Thymus (tissue), 11 donors: ENCODE results near the gene SCN10A. TPM values are rescaled to one million over a fixed set of nuclear protein-coding genes. Genes with fewer than 3 reads are reported as not detected.

Experiments used
- DNase-seq, 9 donors: peaks; one replicate each; pipeline ENCODE4 v3.0.0-alpha.2; 2013; ENCODE audit warnings: low spot score in 9 of 9, low read depth in 6 of 9, missing footprints in 1 of 9
- H3K27ac ChIP-seq, 2 donors: one replicate each; pipeline ENCODE4 v1.5.1; 2013; ENCODE audit warnings: control low read depth in 1 of 2, low read depth in 1 of 2, low read length in 1 of 2, mild to moderate bottlenecking in 1 of 2, moderate library complexity in 1 of 2
- H3K27me3 ChIP-seq, 2 donors: one replicate each; pipeline ENCODE4 v1.5.1; 2013; ENCODE audit warnings: low read length in 1 of 2; ENCODE audit not compliant: control insufficient read depth in 2 of 2, insufficient read depth in 1 of 2
- H3K36me3 ChIP-seq, 2 donors: one replicate each; pipeline ENCODE4 v1.5.1; 2013; ENCODE audit warnings: low read length in 1 of 2, mild to moderate bottlenecking in 1 of 2, moderate library complexity in 1 of 2; ENCODE audit not compliant: control insufficient read depth in 2 of 2, insufficient read depth in 2 of 2
- H3K4me1 ChIP-seq, 2 donors: one replicate each; pipeline ENCODE4 v1.5.1; 2013; ENCODE audit warnings: low read length in 2 of 2; ENCODE audit not compliant: control insufficient read depth in 2 of 2, insufficient read depth in 2 of 2
- H3K4me3 ChIP-seq, 2 donors: one replicate each; pipeline ENCODE4 v1.5.1; 2013; ENCODE audit warnings: low read length in 2 of 2, control low read depth in 1 of 2, mild to moderate bottlenecking in 1 of 2
- H3K9me3 ChIP-seq, 2 donors: one replicate each; pipeline ENCODE4 v1.5.1; 2013; ENCODE audit warnings: low read length in 1 of 2, mild to moderate bottlenecking in 1 of 2; ENCODE audit not compliant: control insufficient read depth in 2 of 2, insufficient read depth in 1 of 2
- WGBS: extraction: QIAGEN DNeasy Blood & Tissue Kit; methylation state at CpG from one replicate; pipeline ENCODE4 v1.1.7; 2013; 5-methylcytosine and 5-hydroxymethylcytosine counted together
- polyA plus RNA-seq: library from polyadenylated mRNA; stranded (reverse); fragments of 200-250 nt; gene quantifications from one replicate; pipeline ENCODE4 v1.2.3, GENCODE V29; 2013
- total RNA-seq: library from RNA; stranded (reverse); fragments of 120-200 nt; gene quantifications from one replicate; pipeline ENCODE4 v1.2.4, GENCODE V29; 2013
- donor health status: healthy.

SCN10A gene
- total and polyA plus RNA-seq, 2 donors: 0.02 TPM; not detected in 1

DNA sequence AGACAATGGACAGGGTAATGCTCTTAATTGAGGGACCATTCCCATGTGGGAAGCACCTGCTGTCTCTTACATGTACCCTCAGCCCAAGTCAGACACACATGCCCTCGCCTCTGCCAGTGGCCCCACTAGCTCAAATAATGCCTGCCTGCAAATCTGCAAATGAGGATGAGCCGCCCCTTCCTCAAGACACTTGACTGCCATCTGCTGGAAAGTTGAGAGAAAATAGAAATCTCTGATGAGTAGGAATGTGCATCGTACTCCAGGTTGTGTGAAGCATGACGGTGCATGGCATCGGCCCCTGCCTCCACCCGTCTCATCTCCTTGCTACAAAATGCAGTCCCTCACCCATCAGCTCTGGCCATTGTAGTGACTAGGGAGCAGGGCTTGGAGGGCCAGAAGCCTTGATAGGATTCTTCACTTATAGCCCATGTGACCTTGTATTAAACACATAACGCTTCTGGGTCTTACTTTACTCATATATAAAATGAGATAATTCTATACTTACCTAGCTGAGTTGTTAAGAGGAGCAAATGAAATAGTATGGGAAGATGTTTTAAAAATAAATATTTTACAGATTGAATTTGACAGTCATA is 160.2 kb downstream of the SCN10A start:
- Histone ChIP-seq H3K27ac (no peak overlapping the region), H3K4me1 (peaks cover 0 to 3% of the 10 kb centered on the region in 2 donors), H3K27me3 (peaks cover 7 to 48% of the 10 kb centered on the region in 2 donors), H3K9me3 (peaks cover 0 to 1% of the 10 kb centered on the region in 2 donors), H3K4me3 (no peak overlapping the region), H3K36me3 (no peaks in the 10 kb centered on the region)
- 20% methylated on average over 7 of the region's 7 CpGs for WGBS
- DNase-seq: peak in 7 of 9 donors; percentile 24 to 76 (median 46)

DNA sequence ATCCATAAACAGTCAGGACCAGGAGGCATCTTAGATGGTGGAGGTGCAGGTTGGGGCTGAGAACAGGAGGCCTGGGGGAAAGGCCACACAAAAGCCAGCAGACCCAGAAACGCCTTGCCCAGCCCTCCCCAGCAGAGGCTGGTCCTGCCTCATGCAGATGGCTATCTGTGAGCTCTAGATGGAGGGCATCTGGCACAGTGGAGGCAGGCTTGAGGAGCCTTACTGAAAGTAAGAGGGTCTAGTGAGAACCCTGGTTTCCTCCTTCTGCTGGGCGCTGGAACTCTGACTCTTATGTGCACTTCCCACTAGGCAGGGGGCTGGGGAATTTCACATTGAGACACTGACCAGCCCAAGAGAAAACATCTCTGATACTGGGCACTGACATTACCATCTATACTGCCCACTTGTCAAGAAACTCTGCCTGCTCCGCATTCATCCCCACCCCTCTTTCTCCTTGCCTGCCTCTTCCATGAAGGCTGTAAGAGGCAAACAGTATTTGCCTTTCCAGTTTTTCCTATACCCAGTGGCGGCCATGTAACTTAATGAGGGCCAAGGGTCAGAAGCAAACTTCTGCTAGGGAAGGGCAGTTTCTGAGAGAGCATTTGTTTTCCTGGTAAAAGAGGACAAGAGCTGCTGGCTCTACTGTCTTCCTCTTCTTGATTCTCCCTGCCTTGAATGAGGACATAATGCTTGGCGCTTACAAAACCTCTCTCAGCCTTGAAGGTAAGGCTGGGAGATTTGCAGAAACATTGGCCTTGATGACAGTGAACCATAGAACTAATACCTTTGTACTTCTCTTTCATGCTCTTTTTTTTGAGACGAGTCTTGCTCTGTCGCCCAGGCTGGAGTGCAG is 162.1 kb downstream of the SCN10A start:
- WGBS: 94% methylated on average over 7 of the region's 7 CpGs
- H3K4me3 ChIP-seq: no peak overlapping the region
- H3K27me3 ChIP-seq: peaks cover 24 to 59% of the 10 kb centered on the region in 2 donors
- peaks cover 0 to 1% of the 10 kb centered on the region in 2 donors for H3K9me3 ChIP-seq
- no peak for DNase-seq
- H3K4me1 ChIP-seq: peaks cover 8 to 11% of the 10 kb centered on the region in 2 donors
- H3K36me3 ChIP-seq: no peaks in the 10 kb centered on the region
- no peak overlapping the region for H3K27ac ChIP-seq

DNA sequence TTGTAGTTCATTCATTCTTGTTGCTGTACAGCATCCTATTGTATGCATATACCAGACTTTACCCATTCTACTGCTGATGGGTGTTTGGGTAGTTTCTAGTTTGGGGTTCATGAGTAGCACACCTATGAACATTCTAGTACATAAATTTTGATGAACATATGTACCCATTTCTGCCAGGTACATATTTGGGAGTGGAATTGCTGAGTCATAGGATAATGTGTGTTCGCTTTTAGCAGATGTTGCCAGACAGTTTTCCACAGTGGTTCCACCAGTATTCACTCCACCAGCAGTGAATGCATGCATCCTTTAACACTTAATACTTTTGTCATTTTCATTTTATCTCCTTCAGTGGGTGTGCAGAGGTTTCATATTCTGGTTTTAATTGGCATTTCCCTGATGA is 163.1 kb downstream of the SCN10A start:
- H3K4me3 ChIP-seq: no peak overlapping the region
- no peak for DNase-seq
- H3K27ac ChIP-seq: no peak overlapping the region
- H3K4me1 ChIP-seq: peaks cover 8 to 16% of the 10 kb centered on the region in 2 donors
- WGBS: 99% methylated on average over 1 of the region's 1 CpG
- H3K27me3 ChIP-seq: peaks cover 32 to 59% of the 10 kb centered on the region in 2 donors
- H3K9me3 ChIP-seq: peaks cover 0 to 1% of the 10 kb centered on the region in 2 donors
- H3K36me3 ChIP-seq: no peaks in the 10 kb centered on the region

DNA sequence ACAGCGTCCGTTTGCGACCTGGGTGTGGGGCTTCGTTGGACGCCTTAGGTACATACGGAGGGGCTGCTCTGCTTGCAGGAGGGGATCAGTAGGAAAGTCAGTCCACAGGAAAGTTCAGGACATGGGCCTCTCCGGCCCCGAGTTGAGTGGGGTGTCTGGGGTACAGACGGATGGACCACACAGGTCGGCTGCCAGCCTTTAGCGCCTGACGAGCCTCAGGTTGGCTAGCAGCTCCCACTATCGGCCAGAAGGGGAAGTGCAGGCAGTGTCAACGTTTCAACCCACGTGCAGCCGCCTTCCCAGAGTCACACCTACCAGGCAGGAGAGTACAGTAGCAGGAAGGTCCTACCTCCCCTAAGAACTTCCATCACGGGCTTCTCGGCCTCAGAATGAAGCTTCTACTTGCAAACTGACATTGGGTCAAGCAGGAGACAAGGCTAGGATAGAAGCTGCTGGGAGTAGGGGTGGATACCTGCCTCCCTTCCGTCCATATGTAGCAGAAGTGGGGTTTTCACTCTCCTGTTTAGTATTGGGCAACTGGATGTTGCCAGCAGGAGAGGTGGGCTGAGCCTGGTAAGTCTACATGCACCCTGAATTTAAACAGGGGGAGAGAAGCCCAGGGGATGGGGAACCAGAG is 164.7 kb downstream of the SCN10A start:
- H3K4me3 ChIP-seq: no peak overlapping the region
- H3K4me1 ChIP-seq: peaks cover 8 to 16% of the 10 kb centered on the region in 2 donors
- H3K27me3 ChIP-seq: peaks cover 41 to 56% of the 10 kb centered on the region in 2 donors
- no peaks in the 10 kb centered on the region for H3K36me3 ChIP-seq
- H3K27ac ChIP-seq: no peak overlapping the region
- peaks cover 1 to 3% of the 10 kb centered on the region in 2 donors for H3K9me3 ChIP-seq
- peak; percentile 37 to 79 (median 56) for DNase-seq
- WGBS: 13% methylated on average over 19 of the region's 19 CpGs

DNA sequence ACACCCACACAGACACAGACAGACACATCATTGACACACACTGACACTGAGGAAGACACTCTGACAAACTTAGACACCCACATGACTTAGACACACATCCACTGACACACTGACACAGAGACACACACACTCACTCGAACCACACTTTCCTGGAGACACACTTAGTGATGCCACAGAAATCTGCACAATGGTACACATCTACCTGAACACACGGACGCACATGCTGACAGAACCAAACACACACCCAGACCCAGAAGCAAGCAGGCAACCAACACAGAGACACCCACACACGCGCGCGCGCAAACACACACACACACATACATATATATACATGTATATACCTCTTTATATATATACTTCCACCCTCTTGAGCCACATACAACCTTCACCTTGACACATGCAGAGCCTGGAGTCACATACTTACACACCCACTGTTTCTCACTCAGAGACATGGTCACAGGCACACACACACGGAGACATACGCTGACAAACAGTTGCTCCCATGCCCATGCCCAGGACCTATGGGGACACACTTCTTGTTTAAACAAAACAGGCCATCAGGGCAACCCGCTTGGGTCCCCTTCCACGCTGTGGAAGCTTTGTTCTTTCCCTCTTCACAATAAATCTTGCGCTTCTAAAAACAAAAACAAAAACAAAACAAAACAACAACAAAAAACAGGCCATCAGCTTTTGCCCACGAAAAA is 165.6 kb downstream of the SCN10A start:
- Histone ChIP-seq H3K27ac (no peak overlapping the region), H3K27me3 (peaks cover 42 to 62% of the 10 kb centered on the region in 2 donors), H3K9me3 (peaks cover 1 to 3% of the 10 kb centered on the region in 2 donors), H3K36me3 (no peaks in the 10 kb centered on the region), H3K4me3 (no peak overlapping the region), H3K4me1 (peaks cover 8 to 16% of the 10 kb centered on the region in 2 donors)
- WGBS: 85% methylated on average over 14 of the region's 14 CpGs
- no peak for DNase-seq

DNA sequence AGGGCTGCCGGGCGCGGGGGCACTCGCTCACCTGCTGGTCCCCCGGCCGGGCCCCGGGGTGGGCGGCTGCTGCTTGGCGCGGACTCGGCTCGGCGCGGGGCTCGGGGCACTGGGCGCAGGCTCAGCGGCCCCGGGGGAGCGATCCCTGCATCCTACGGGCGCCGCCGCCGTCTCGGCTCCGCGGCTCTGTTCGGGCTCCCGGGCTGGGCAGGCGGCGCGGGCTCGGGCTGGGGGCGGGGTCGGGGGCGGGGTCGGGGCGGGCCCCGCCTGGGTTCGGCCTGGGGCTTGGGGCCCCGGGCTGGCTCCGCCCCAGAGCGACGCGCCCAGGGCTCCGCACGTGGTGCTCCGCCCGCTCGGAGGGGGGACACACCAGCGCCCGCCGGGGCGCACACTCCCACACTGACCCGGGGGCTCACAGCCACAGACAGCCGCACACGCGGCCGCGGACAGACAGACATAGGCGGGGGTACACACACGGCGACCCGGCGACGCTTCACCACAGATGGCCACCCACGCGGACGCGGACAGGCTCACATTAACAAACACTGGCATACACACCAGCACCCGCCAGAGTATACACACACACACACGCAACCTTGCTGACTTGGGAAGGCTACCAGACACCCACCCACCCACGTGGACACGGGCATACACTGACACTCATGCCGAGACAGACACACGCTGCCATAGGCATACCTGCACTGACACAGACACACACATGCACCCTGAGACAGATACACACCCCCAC is 166.3 kb downstream of the SCN10A start, which contains the start of gene SCN5A:
SCN5A (minus strand) TSS at position 188 of the 748 bp plus-strand sequence. CDS start 16,380 bp downstream, outside the sequence.
- 3% methylated on average over 76 of the region's 76 CpGs for WGBS
- Histone ChIP-seq H3K27ac (no peak within 1 kb of the TSS), H3K4me1 (peaks cover 8 to 16% of the 10 kb centered on the region in 2 donors), H3K9me3 (peaks cover 1 to 3% of the 10 kb centered on the region in 2 donors), H3K27me3 (peaks cover 42 to 64% of the 10 kb centered on the region in 2 donors), H3K4me3 (peak within 1 kb of the TSS; percentile 23 to 60), H3K36me3 (no peaks in the 10 kb centered on the region)
- DNase-seq: peak in 6 of 9 donors; percentile 23 to 67 (median 47)

DNA sequence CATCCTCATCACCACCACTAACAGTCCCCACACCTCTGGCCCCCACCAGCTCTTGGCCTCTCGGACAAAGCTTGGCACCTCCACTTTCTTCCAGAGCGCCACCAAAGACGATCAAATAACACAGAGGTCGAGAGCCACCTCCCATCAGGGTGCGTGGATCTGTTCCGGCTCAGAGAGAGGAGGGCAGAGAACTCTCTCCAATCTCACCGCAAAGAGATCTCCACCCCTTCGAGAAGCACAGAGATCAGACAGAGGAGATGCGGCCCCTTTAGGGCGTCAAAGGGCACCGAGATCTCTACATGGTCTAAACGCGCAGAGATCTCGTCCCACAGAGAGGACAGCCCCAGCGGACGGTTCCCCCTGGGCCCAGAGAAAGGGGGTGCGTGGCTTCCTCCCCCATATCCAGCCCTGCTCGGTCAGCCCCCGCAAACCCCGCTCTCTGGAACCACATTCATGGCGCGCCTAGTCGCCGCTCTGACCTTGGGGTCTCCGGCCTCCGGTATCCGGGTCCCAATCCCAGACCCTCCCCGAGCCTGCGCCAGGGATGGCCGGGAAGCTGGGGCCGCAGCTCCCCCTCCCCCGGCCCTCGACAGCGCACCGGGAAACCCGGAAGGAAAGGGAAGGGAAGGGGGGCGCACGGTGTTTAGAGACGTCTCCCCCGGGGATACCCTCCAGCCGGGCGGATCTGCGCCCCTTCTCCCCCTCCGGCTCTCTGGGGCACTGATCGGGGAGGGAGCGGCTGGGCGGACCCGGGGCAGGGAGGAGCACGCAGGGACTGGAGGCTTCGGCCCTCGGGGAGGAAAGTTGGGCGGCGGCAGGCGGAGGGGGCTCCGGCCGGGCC is 167.1 kb downstream of the SCN10A start:
- DNase-seq: peak in 1 of 9 donors; percentile 18
- Histone ChIP-seq H3K4me3 (peak overlapping the region; percentile 23 to 60), H3K9me3 (peaks cover 1 to 3% of the 10 kb centered on the region in 2 donors), H3K36me3 (no peaks in the 10 kb centered on the region), H3K4me1 (peaks cover 8 to 16% of the 10 kb centered on the region in 2 donors), H3K27ac (no peak overlapping the region), H3K27me3 (peaks cover 42 to 64% of the 10 kb centered on the region in 2 donors)
- 11% methylated on average over 55 of the region's 56 CpGs for WGBS
